Measurements from ENCODE around the gene PLXNB1.

The PLXNB1 gene

DNA sequence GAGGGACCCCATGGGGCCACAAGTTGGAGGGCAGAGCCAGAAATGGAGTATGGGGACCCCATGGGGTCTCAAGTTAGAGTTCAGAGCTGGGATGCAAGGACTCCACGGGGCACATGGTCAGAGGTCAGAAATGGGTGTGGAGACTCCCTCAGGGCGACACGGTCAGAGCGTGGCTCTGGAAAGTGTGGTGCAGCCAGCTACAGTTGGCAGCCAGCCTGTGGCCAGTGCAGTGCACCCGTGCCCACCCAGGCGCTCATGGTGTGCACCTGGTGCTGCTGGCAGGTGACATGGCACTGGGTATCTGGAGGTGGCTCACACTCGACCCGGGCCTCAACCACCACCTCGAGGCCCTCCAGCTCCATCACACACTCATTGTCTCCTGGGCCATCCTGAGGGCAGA, 11.2 kb downstream of the PLXNB1 start:
- no peak for DNase-seq (ENCODE audit: low read depth)

DNA sequence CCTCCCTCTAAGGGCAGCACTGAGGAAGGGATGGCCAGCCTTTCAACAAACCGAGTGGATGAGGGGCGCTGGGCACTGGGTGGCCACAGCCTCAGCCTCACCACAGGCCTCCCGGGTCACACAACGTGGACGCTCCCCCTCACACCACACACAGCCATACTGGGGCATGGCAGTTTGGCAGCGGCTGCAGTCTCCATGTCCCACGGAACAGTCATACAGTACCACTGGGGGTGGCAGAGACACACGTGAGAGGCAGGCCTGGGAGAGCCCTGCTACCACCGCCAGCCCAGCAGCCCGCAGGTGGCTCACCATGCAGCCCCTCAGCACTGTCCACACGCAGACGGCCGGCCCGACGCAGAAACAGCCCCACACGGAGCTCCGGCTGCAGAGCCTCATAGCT, 11.7 kb downstream of the PLXNB1 start:
- no peak for DNase-seq (ENCODE audit: low read depth)

DNA sequence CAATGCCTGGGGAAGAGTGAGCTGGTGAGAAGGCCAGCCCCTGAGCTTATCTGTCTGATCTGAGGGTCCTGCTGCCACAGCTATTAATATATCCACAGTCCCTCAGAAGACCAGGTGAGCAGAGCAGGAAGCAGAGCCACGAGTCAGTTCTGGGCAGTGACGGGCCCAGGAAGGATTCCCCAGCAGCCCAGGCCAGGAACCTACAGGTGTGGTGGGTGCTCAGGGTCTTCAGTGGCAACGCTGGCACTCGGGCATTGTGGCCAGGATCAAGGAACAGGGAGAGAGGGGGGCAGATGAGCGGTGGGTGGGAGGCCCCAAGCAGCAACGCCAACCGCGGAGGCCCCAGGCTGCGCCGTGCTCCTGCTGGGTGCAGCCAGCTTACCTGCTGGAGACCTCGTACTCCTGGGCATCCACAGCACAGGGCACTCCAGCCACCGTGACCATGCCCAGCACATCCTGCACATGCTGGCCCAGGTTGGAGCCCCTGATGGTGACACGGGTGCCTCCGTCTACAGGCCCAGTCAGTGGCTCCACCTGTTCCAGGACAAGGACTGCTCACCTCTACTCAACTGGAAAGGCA, 12.3 kb downstream of the PLXNB1 start:
- DNase-seq (ENCODE audit: low read depth): no peak

DNA sequence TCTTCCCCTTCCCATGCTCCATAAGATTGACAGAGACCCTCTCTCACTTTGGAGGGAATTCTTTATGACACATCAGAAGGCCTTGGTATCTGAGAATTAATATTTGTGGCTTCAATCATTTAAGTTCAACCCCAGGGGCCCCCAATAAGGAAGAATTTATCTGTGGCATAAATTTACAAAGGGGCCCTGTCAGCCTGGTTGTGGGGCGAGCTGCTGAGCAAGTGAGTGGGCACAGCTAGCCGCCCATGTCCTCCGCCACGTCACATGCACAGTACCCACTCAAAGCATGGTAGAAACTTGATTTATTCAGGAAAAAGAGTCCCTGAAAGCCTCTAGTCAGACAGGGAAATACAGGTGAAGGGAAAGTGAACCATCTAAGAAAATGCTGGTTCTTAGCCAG, 13.3 kb downstream of the PLXNB1 start:
- no peak for DNase-seq (ENCODE audit: low read depth)

DNA sequence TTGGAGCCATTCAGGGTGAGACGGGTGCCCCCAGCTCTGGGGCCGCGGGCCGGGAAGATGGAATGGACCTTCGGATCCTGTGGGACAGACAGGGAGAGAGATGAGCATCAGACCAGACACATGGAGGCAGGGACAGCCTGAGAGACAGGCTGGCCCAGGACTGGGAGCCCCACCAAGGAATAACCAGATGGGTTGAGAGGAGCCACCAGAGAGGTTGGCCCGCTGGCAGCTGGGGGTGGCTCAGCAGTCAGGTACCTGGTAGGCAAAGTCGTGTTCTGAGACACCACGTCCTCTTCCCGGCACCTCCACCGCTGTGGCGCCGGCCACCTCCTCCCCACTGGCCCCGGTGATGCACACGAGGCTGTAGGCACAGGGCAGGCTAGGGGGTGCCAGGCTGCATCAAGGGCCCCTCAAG, 13.8 kb downstream of the PLXNB1 start:
- DNase-seq (ENCODE audit: low read depth): no peak

DNA sequence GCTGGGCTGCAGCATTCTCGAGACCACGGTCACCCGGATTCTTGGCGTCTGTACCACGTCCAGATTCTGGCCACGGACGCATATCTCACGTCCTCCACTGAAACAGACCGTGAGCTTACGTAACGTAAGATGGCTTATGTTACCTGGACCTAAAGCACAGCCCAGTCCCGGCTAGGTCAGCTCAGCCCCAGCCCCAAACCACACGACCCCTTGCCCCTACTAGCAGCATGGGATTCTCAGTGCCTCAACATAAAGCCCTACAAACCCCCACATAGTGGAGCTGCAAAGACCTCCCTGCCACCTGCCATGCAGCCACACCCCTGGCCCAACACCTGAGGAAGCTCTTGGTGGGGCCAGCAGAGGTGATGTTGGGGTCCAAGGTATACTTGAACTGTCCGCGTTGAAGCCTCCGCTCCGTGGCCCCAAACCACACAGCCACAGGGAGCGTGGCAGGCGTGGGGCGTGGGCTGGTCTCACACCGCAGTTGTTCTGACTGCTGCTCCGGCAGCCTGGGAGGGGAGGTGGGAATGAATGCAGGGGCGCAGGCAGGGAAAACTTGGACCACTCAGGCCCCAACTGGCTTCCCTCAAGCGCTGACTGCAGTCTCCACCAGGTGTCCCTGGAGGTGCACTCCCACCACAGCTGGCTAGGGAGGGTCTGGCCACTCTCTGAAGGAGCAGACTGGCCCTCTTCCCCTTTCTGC, 14.5 kb downstream of the PLXNB1 start:
- no peak for DNase-seq (ENCODE audit: low read depth)

DNA sequence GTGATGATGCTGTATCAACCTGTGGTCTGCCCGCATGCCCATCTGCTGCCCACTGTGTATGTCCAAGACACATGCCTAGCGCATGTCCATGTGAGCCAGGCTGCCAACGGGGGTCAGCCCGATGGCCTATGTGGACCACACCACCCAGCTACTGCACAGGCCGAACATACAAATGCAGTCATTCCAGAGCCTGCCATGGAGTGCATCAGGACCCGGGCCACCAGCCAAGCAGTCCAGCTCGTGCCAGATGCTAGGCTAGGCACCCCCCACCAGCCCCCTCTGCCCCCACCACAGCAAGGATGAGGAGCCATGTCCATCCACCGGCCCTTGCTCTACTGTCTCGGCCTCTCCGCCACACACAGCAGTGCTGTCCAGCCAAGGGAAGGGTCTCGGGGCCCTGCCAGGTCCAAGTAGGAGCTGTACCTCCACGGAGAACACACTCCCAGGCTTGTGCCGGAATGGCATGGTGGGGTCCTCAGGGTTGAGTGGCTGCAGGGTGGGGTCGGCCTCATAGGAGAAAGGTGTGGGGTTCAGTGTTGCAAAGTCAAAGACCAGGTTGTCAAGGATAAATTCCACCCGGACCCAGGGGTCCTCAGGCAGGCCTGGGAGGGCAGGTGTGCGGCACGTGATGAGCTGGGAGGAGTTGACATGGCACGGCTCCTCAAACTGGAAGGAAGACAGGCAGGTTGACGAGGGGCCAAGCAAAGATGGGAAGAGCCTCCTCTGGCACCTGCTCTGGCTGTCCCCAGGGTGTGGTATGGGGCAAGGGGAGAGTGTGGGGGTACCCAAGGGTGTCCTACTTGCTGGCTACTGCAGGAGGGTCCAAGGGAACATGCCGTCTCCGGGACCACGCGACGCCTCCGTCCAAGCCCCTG, 15.3 kb downstream of the PLXNB1 start:
- no peak for DNase-seq (ENCODE audit: low read depth)

DNA sequence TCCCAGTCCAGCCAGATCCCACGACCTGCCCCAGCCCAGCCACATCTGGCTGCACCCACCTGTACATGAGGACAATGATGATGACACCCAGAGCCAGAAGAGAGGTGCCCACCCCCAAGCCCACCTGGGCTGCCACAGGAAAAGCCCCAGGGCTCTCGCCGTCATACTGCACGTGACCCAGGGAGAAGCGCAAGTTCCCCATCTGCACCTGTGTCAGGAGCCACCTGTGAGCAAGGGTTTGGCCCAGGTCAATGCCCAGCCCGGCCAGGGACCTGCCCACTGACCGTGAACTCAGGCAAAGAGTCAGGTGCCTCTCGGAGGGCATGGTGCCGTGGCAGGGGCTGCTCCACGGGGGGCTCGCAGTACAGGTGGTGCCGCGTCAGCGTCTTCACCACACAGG, 16.3 kb downstream of the PLXNB1 start:
- DNase-seq (ENCODE audit: low read depth): no peak

DNA sequence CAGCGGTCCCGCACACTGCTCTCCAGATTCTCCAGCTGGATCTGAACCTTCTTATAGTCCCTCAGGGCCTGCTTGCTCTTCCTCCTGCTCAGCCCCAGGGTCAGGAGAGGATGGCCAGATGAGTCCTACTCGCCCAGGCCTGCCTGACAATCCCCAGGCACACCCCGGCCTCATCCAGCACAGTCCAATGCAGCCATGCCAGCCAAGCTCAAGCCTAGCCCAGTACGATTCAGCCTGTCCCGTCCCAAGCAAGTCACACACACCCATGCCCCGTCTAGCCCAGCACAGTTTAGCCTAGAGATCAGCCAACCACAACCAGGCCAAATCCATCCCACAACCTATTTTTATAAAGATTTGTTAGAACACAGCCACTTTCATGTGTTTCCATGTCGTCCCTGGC, 16.8 kb downstream of the PLXNB1 start:
- no peak for DNase-seq (ENCODE audit: low read depth)

DNA sequence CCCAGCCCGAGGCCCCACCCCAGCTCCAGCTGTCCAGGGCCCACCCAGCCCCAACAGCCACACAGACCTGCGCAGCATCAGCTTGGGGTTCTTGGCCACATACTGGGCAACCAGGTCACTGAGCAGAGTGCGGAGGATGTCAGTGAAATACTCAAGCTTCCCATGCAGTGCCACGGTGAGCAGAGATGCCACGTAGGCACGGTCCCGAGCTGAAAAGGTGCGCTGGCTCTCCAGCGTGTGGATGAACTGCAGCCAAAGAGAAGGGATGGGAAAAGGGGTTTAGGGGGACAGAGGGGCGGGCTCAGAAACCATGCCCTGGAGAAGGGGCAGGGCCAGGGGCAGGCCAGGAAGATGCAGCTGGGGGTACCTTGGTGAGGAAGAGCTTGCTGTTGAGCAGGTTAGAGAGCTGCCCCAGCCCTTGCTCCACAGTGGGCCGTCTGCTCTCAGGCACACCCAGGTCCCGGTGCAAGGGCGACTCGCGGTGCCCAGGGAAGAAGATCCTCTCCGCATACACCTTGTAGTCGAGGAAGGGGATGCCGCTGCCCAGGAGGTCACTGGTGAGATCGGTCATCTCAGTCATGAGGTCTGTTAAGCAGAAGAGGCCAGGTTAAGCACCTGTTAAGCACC, 17.4 kb downstream of the PLXNB1 start:
- no peak for DNase-seq (ENCODE audit: low read depth)

DNA sequence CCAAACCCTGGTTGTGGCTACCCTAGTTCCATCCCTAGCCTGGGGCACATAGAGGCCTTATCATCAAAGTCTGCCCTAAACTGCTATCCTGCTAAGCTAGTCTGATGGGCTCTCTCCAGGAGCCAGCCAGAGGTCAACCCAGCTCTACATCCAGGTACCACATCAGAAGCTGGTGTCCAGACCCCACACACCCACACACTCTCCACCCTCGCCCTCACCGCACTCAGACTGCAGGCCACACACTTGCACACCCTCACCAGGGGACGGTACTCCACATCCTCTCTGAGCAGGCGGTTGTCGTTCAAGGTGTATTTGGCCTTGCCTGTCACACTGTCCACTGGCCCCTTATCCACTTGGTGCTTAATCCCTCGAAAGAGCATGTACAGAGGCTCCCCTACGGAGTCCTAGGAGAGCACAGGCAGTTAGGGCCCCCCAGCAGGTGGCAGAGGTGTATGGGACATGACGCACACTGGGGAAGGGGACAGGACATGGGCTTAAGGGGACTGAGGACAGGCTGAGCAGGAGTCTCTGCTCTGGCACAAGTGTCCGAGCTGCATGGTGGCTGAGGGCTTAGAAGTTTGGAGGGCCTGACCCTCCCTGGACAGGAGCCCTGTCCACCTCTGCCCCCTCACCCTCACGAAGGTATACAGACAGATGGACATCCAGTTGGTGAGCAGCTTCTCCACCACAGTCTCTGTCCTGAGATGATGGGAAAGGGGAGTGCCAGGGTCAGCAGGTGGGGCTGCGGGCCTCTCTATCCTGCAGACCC, 18.1 kb downstream of the PLXNB1 start:
- no peak for DNase-seq (ENCODE audit: low read depth)

DNA sequence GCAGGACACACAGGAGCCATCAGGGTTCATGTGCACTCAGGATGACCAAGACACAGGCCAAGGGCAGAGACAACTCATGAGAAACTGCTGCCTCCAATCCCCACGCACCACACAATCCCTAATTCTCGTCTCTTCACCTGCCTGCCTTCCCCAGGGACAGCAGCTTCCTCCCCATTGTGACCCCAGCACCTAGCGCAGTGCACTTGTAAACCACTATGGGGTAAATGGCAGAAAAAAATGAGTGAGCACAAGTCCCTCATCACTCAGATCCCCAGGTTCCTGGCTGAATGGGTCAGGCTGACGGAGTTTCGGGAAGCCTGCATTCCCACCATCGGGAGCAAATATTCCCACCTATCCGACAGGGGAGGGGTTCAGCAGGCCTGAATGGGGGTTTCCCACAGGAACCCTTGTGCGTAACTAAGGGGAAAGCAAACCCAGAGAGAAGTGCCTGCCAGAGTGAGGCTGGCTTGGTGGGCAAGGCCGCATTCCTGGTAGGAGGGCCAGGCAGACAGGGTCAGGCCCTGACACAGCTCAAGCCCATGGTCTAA, 18.8 kb downstream of the PLXNB1 start:
- no peak for DNase-seq (ENCODE audit: low read depth)

DNA sequence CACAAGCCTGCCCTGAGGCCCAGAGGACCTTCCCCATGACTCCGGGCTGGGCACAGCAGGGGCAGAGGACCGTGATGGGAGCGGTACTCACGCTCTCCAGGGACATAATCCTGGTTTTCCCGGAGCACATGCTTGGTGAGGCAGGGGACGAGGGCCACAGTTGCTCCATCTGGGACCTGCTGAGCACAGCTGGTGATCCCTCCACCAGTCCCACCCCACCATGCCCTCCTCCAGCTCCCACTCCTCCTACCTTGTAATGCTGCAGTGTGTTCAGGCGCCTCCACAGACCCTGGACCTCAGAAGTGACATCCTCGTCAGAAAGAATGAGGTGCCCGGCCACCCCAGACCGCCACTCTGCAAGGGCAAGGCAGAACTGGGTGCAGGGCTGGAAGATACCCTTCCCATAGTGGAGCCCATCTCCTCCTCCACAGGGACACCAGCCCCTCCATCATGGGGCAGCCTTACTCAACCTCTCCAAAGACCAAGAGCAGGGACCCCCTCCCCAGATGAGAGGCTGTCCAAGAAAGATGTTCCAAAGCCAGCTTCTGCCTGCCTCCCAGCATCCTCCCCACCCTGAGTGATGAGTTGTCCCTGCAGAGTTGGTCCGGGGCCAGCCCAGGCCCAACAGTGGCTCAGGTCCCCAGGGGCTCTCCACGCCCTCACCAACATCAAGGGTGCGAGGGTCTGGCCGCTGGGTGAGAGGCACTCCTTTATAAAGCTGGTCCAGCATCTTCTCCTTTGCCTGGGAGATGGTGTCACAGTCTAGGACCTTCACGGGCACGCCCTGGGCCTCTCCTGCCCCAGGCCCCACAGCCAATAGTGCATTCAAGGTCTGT, 19.5 kb downstream of the PLXNB1 start:
- DNase-seq (ENCODE audit: low read depth): no peak

DNA sequence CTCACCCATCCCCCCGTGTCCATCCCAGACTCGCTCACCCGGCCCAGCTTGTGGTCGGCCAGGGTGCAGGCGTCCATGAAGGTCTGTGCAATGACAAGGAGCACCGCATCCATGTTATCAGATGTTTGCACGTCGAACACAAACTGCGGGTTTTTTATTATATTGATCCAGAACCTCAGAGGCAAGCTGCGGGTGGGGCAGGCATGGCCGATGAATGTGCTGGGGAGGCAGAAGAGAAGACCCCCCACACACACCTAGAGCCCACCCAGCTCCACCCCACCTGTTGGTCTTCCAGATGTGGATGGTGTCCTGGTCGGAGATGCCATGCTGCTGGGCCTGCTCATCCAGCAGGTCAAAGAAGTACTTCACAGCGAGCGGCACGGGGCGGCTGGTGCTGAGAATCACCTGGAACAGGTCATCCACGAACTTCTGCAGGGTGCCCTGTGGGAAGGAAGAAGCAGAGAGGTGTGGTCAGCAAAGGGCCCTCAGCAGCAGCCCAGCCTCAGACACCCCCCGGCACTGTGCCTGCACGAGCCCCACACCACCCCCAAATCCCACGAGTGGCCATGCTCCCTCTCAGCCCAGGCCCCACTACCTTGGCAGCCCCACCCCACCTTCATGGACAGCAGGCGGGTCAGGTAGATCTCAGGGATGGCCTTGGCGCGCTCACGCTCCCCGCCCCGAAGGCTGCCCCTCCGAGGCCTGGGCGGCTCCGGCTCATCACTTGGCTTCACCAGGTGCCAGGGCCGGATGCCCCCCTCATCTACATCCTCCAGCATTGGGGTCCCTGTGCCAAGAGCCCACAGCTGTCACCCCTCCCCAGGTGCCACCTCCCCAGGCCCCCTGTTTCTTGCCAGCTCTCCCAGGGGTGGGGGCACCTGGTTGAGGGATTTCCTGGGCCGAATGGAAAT, 20.3 kb downstream of the PLXNB1 start:
- no peak for DNase-seq (ENCODE audit: low read depth)

DNA sequence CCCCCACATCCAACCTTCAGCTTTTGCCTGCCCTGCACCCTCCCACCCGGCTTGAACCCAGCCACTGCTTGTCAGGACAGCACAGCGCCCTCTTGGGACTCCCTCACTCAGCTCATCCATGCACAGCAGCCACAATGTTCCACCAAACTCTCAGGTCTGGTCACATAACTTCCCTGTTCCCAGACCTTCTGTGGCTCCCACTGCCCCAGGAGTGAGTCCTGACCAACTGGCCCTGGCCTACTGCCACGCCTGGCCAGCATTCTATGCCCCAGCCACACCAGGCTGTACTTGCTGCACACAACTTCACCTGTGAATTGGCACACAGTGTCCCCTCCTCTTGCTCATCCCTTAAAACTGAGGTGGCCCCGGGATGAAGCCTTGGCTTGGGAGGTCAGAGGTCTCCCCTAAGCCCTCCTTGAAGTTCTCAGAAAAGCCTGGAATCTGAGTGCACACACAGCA, 21.0 kb downstream of the PLXNB1 start:
- DNase-seq (ENCODE audit: low read depth): no peak

DNA sequence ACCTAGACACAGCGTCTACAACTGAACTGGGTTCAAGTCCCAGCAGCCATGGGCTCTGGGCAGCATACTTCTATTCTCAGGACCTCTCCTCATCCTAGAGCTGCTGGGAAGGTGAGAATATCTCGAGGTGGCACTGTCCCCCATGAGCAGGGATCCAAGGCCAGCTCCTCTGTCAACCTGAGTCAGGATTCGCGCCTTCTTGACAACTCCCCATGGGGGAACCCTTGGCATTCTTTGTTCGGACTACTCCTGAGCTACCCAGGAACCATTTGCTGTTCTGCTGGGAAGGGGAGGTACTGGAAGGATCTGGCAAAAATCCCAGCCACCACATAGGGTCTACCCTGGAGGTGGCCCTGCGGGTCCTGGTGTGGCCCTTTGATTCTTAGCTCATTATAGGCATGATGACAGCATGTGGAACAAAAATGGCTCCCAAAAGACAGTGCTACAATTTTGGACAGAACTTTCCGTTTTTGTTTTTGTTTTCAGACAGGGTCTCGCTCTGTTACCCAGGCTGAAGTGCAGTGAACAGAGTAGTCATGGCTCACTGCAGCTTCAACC, 22.3 kb downstream of the PLXNB1 start:
- DNase-seq (ENCODE audit: low read depth): no peak

DNA sequence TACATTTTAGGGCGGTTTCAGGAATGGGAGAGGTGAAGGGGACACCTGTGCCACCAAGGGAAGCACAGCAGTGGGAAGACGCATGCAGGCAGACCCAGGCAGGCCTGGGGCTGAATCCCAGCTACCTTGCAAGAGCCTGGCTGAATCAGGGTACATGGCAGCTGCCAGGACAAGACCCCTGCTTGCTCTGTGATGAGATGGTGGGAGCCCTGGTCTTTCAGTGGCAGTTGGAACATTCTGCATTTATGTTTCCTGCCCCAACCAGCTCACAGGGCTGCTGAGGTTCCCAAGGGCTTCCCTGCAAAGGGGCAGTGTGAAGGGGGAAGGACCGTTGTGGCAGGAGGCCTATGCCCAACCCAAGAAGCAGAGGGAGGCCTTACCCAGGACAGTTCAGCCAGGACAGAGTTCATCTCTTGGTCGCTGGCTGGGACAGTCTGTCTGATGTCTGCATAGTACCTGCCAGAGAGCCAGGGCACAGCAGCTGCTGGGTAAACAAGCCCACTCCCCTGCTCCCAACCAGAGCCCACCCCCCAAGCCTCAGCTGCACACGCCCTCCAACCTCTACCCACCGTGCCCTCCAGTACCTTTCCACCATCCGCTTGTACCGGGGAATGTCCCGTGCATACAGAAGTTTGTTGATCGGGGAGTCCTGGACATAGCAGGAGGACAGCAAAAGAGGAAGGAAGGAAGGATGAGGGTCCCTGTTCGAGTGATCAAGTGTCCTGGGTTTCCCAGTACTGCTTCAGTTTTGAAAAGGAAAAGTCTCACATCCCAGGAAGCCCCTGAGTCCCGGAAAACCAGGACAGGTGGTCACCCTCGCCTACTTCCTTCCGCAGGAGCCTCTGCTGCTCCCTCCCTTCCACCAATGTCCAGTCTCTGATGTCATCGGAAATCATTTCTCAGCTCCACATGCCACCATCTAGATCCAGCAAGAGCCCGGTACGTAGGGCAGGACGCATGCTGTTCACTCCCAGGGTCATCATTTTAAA, 23.1 kb downstream of the PLXNB1 start:
- no peak for DNase-seq (ENCODE audit: low read depth)

DNA sequence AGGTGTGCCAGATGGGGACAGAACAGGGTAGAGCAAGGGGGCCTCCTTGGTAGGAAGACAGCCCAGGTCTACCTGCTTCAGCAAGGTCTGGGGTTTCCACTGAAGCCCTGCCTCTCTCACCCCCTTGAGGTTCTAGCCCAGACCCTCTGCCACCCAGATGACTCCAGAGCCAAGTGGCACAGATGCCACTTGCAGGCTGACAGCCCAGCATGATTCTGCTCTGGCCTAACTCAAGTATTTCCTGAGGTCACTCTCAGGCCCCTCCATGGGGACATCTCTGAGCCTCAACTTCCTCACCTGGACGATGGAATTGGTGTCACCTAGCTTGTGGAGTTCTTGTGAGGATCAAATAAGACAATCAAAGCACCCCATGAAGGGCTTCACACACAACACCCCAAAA, 23.9 kb downstream of the PLXNB1 start:
- DNase-seq (ENCODE audit: low read depth): no peak

Measured in GM04503 (cell line).